Posterior vena cava (tissue), 2 donors: ENCODE results near the gene EIF3F. TPM values are rescaled to one million over a fixed set of nuclear protein-coding genes. Genes with fewer than 3 reads are reported as not detected.

Source experiments
- total RNA-seq, 2 donors: library from RNA; stranded (reverse); fragmentation: NEBNext Ultra II Directional; extraction: Animal tissue kit (Norgen Biotek cat#: 25700); gene quantifications; one replicate each; pipeline ENCODE4 v1.2.1, GENCODE V29; 2021
- donor health status: DM: yes; HTN: yes; CAD: no.
- donor health status: DM: yes; HTN: yes; CAD: no.

Gene EIF3F
- total RNA-seq, 2 donors from 2014 or later: 138 to 139 TPM

Other genes starting within 250 kb of the EIF3F start
- gene OR5P2, start 190.4 kb upstream of the EIF3F start, total RNA-seq: not detected
- gene OR5P3, start 156.5 kb upstream of the EIF3F start, total RNA-seq: not detected
- gene OR10A6, start 56.1 kb upstream of the EIF3F start, total RNA-seq: not detected
- not detected for gene OR10A3, start 45.6 kb upstream of the EIF3F start, total RNA-seq
- not detected for gene NLRP10, start 21.9 kb upstream of the EIF3F start, total RNA-seq
- gene TUB, start 93.9 kb downstream of the EIF3F start, total RNA-seq: 10 to 100 TPM in 1 of 2 donors, 1 to 10 TPM in 1; 7.0 to 12.5 TPM
- gene RIC3, start 181.7 kb downstream of the EIF3F start, total RNA-seq: 1 to 10 TPM; 6.0 to 7.7 TPM